CD4-positive, alpha-beta T cell (primary cell): ENCODE data around the gene CAMTA1. TPM values are rescaled to one million over a fixed set of nuclear protein-coding genes. Genes with fewer than 3 reads are reported as not detected.
"Not testable (repeated sequence)": the region's sequence is repeated elsewhere in the genome, so short reads cannot be mapped to it uniquely, and the experiment has no call there.

Experiments used
- ATAC-seq: fragments of 200-7000 bp; cut with Tn5 transposase; one replicate; pipeline ENCODE4 v1.10.0; 2022; ENCODE audit warnings: mild to moderate bottlenecking; ENCODE audit not compliant: poor library complexity
- CTCF ChIA-PET: fragments of 350-600 bp; sonication (Branson Sonifier 250); formaldehyde crosslinking; loops from one replicate; lab custom pipeline; 2021; ENCODE audit warnings: antibody characterized with exemption, inconsistent platforms; lab: Charles Lee
- POLR2A ChIA-PET: fragments of 350-600 bp; sonication (Branson Sonifier 250); formaldehyde crosslinking; loops from one replicate; lab custom pipeline; 2021; ENCODE audit warnings: antibody characterized with exemption, inconsistent platforms; lab: Charles Lee
- DNase-seq, 14 experiments: peaks; one replicate each; pipeline ENCODE4 v3.0.0-alpha.2; 2013 to 2020; ENCODE audit warnings: mixed read lengths in 2 of 14
- H3K27ac ChIP-seq, 2 donors: one replicate each; pipeline versions ENCODE4 v1.5.1 to v1.7.0; 2013; ENCODE audit warnings: low read length in 2 of 2, low read depth in 1 of 2, mild to moderate bottlenecking in 1 of 2
- H3K27me3 ChIP-seq, 2 experiments: 1 replicate in 1 of 2; 2 replicates in 1 of 2; pipeline versions ENCODE4 v1.6.1 to v1.7.0; 2013; ENCODE audit warnings: low read length in 2 of 2, control low read depth in 1 of 2, mild to moderate bottlenecking in 1 of 2, moderate library complexity in 1 of 2; ENCODE audit not compliant: insufficient read depth in 2 of 2, control insufficient read depth in 1 of 2
- H3K36me3 ChIP-seq: one replicate; pipeline ENCODE4 v1.6.1; 2013; ENCODE audit warnings: low read length, control low read depth; ENCODE audit not compliant: insufficient read depth
- H3K4me1 ChIP-seq: one replicate; pipeline ENCODE4 v1.6.1; 2013; ENCODE audit warnings: low read length, control low read depth; ENCODE audit not compliant: insufficient read depth
- H3K4me3 ChIP-seq: one replicate; pipeline ENCODE4 v1.5.1; 2013; ENCODE audit warnings: mild to moderate bottlenecking, low read length, moderate library complexity
- H3K9me3 ChIP-seq, 2 experiments: 1 replicate in 1 of 2; 2 replicates in 1 of 2; pipeline versions ENCODE4 v1.6.1 to v1.7.0; 2013; ENCODE audit warnings: low read length in 2 of 2, mild to moderate bottlenecking in 2 of 2, control low read depth in 1 of 2, moderate library complexity in 1 of 2; ENCODE audit not compliant: control insufficient read depth in 1 of 2, insufficient read depth in 1 of 2
- H3K27ac Mint-ChIP-seq: one replicate; pipeline ENCODE4 v1.8.0; 2020; ENCODE audit warnings: mixed read lengths
- H3K27me3 Mint-ChIP-seq: one replicate; pipeline ENCODE4 v1.8.0; 2021; ENCODE audit warnings: mixed read lengths
- H3K36me3 Mint-ChIP-seq: one replicate; pipeline ENCODE4 v1.8.0; 2021; ENCODE audit warnings: low read depth, mixed read lengths
- H3K4me1 Mint-ChIP-seq: one replicate; pipeline ENCODE4 v1.8.0; 2021; ENCODE audit warnings: low read depth, mixed read lengths
- H3K4me3 Mint-ChIP-seq: one replicate; pipeline ENCODE4 v1.8.0; 2020; ENCODE audit warnings: mild to moderate bottlenecking, mixed read lengths
- H3K9me3 Mint-ChIP-seq: one replicate; pipeline ENCODE4 v1.8.0; 2020; ENCODE audit warnings: mixed read lengths
- CTCF ChIP-seq: fragments of 200-600 bp; IDR thresholded peaks from one replicate; pipeline ENCODE4 v1.8.0; 2022; ENCODE audit warnings: antibody characterized with exemption, mild to moderate bottlenecking
- intact Hi-C, 2 experiments: fragments of 100-400 bp; cut with DNase I in 1 of 2; cut with micrococcal nuclease in 1 of 2; formaldehyde crosslinking; loops; one replicate each; pipeline versions ENCODE4 v1.15.1 to v1.9.0; 2023 to 2025; cut with DNase I, micrococcal nuclease
- total RNA-seq, 174 experiments: library from RNA in 2 of 174; stranded (reverse) in 2 of 174; gene quantifications; one replicate each; pipeline ENCODE4 v1.2.3 and lab custom pipeline; 2021 to 2026

Gene CAMTA1
- total RNA-seq, 2 experiments from 2014 or later = 38.6 to 39.3 TPM

GRCh38 chr1:7408771-7409150 is 623.5 kb downstream of the CAMTA1 start:
- no peaks in the 10 kb centered on the region for H3K27me3 ChIP-seq
- POLR2A ChIA-PET = no interaction called here
- ATAC-seq = no peak
- H3K4me1 Mint-ChIP-seq = no peaks in the 10 kb centered on the region
- no peak for DNase-seq
- peaks cover 4% of the 10 kb centered on the region for H3K27me3 Mint-ChIP-seq
- no peak overlapping the region for H3K27ac ChIP-seq
- H3K4me3 ChIP-seq = no peak overlapping the region
- H3K27ac Mint-ChIP-seq = no peak overlapping the region
- intact Hi-C loops = no loop called here
- no peaks in the 10 kb centered on the region for H3K4me1 ChIP-seq
- no peak for TF ChIP-seq CTCF
- no peak overlapping the region for H3K4me3 Mint-ChIP-seq
- no peaks in the 10 kb centered on the region for H3K36me3 Mint-ChIP-seq
- CTCF ChIA-PET = no interaction called here
- no peaks in the 10 kb centered on the region for H3K9me3 Mint-ChIP-seq
- peaks cover 0 to 7% of the 10 kb centered on the region in 2 experiments for H3K9me3 ChIP-seq
- H3K36me3 ChIP-seq = no peaks in the 10 kb centered on the region

- intact Hi-C loops = no loop called here
- ChIA-PET CTCF (no interaction called here), POLR2A (no interaction called here)
- H3K27me3 ChIP-seq = no peaks in the 10 kb centered on the region
- DNase-seq = no peak
- H3K36me3 ChIP-seq = no peaks in the 10 kb centered on the region
- H3K27ac ChIP-seq = no peak overlapping the region
- no peak overlapping the region for H3K4me3 Mint-ChIP-seq
- H3K27me3 Mint-ChIP-seq = peaks cover 4% of the 10 kb centered on the region
- no peak for ATAC-seq
- H3K4me1 ChIP-seq = no peaks in the 10 kb centered on the region
- no peak overlapping the region for H3K27ac Mint-ChIP-seq
- H3K9me3 Mint-ChIP-seq = no peaks in the 10 kb centered on the region
- no peak for TF ChIP-seq CTCF
- no peaks in the 10 kb centered on the region for H3K36me3 Mint-ChIP-seq
- H3K4me3 ChIP-seq = no peak overlapping the region
- H3K9me3 ChIP-seq = peaks cover 0 to 2% of the 10 kb centered on the region in 2 experiments
- no peaks in the 10 kb centered on the region for H3K4me1 Mint-ChIP-seq
These were observed 624.0 kb downstream of the CAMTA1 start for GRCh38 chr1:7409278-7409677.

GRCh38 chr1:7410156-7410555 is 624.9 kb downstream of the CAMTA1 start:
- Mint-ChIP-seq H3K36me3 (no peaks in the 10 kb centered on the region), H3K4me3 (no peak overlapping the region), H3K9me3 (no peaks in the 10 kb centered on the region), H3K4me1 (no peaks in the 10 kb centered on the region), H3K27ac (no peak overlapping the region), H3K27me3 (peaks cover under 1% of the 10 kb centered on the region)
- H3K9me3 ChIP-seq = no peaks in the 10 kb centered on the region
- H3K27me3 ChIP-seq = no peaks in the 10 kb centered on the region
- DNase-seq = no peak
- ATAC-seq = no peak
- intact Hi-C loops = no loop called here
- no peak for TF ChIP-seq CTCF
- no peak overlapping the region for H3K4me3 ChIP-seq
- H3K36me3 ChIP-seq = no peaks in the 10 kb centered on the region
- H3K4me1 ChIP-seq = no peaks in the 10 kb centered on the region
- no peak overlapping the region for H3K27ac ChIP-seq
- CTCF ChIA-PET = no interaction called here
- POLR2A ChIA-PET = no interaction called here

- H3K4me1 ChIP-seq, intact Hi-C loops, CTCF ChIA-PET, H3K36me3 Mint-ChIP-seq, H3K27ac Mint-ChIP-seq, H3K36me3 ChIP-seq, ATAC-seq, H3K27me3 ChIP-seq, POLR2A ChIA-PET, H3K4me3 ChIP-seq, H3K27ac ChIP-seq, DNase-seq, H3K4me3 Mint-ChIP-seq, H3K9me3 Mint-ChIP-seq, H3K4me1 Mint-ChIP-seq: not testable (repeated sequence)
- H3K27me3 Mint-ChIP-seq = peaks cover 19% of the 10 kb centered on the region
- H3K9me3 ChIP-seq = peaks cover 0 to 14% of the 10 kb centered on the region in 2 experiments
These were observed 632.4 kb downstream of the CAMTA1 start for GRCh38 chr1:7417618-7418017.
